ENCODE measurements around the gene UBE4A.
"Not testable (repeated sequence)": the region's sequence is repeated elsewhere in the genome, so short reads cannot be mapped to it uniquely, and the experiment has no call there.

Gene UBE4A

GRCh38 chr11:118382954-118383353 lies 23.6 kb downstream of the UBE4A start:
- no peak overlapping the region for H3K4me3 ChIP-seq (ENCODE audit: low read length)
- DNase-seq (ENCODE audit: low read depth, low spot score) = no peak

- H3K4me3 ChIP-seq (ENCODE audit: low read length) = no peak overlapping the region
- no peak for DNase-seq (ENCODE audit: low read depth, low spot score)
Measured at GRCh38 chr11:118383657-118384056, 24.3 kb downstream of the UBE4A start.

- peak; percentile 55 for DNase-seq (ENCODE audit: low read depth, low spot score)
- no peak overlapping the region for H3K4me3 ChIP-seq (ENCODE audit: low read length)
Measured at GRCh38 chr11:118396097-118396501, 36.7 kb downstream of the UBE4A start.

- DNase-seq (ENCODE audit: low read depth, low spot score) = no peak
- no peak overlapping the region for H3K4me3 ChIP-seq (ENCODE audit: low read length)
Measured at GRCh38 chr11:118397448-118397847, 38.0 kb downstream of the UBE4A start.

GRCh38 chr11:118398791-118399559 lies 39.6 kb downstream of the UBE4A start:
- H3K4me3 ChIP-seq (ENCODE audit: low read length) = no peak overlapping the region
- DNase-seq (ENCODE audit: low read depth, low spot score) = peak; percentile 80

- peak within 1 kb of the TSS; percentile 97 for H3K4me3 ChIP-seq (ENCODE audit: low read length)
- DNase-seq (ENCODE audit: low read depth, low spot score) = peak; percentile 92
Measured at GRCh38 chr11:118401151-118401879, 41.9 kb downstream of the UBE4A start, which contains the start of gene ATP5MG. Gene ATP5MG, plus strand, starts transcription at chr11:118401606. Its CDS starts 60 bp downstream, at chr11:118401666.

- H3K4me3 ChIP-seq (ENCODE audit: low read length) = peak overlapping the region; percentile 97
- no peak for DNase-seq (ENCODE audit: low read depth, low spot score)
Measured at GRCh38 chr11:118401880-118402590, 42.6 kb downstream of the UBE4A start.

- DNase-seq (ENCODE audit: low read depth, low spot score) = not testable (repeated sequence)
- H3K4me3 ChIP-seq (ENCODE audit: low read length) = peak overlapping the region; percentile 97
Measured at GRCh38 chr11:118402594-118402993, 43.2 kb downstream of the UBE4A start.

GRCh38 chr11:118406599-118407166 lies 47.3 kb downstream of the UBE4A start:
- H3K4me3 ChIP-seq (ENCODE audit: low read length) = no peak overlapping the region
- no peak for DNase-seq (ENCODE audit: low read depth, low spot score)

- no peak overlapping the region for H3K4me3 ChIP-seq (ENCODE audit: low read length)
- no peak for DNase-seq (ENCODE audit: low read depth, low spot score)
Measured at GRCh38 chr11:118410055-118410745, 50.8 kb downstream of the UBE4A start.

- no peak for DNase-seq (ENCODE audit: low read depth, low spot score)
- no peak overlapping the region for H3K4me3 ChIP-seq (ENCODE audit: low read length)
Measured at GRCh38 chr11:118411530-118411929, 52.1 kb downstream of the UBE4A start.

GRCh38 chr11:118412921-118413320 lies 53.5 kb downstream of the UBE4A start:
- DNase-seq (ENCODE audit: low read depth, low spot score) = no peak
- no peak overlapping the region for H3K4me3 ChIP-seq (ENCODE audit: low read length)

GRCh38 chr11:118415062-118415738 lies 55.8 kb downstream of the UBE4A start:
- no peak for DNase-seq (ENCODE audit: low read depth, low spot score)
- no peak overlapping the region for H3K4me3 ChIP-seq (ENCODE audit: low read length)

- no peak overlapping the region for H3K4me3 ChIP-seq (ENCODE audit: low read length)
- DNase-seq (ENCODE audit: low read depth, low spot score) = no peak
Measured at GRCh38 chr11:118415739-118416068, 56.3 kb downstream of the UBE4A start.

- H3K4me3 ChIP-seq (ENCODE audit: low read length) = not testable (repeated sequence)
Measured at GRCh38 chr11:118416900-118417299, 57.5 kb downstream of the UBE4A start.

GRCh38 chr11:118417801-118418200 lies 58.4 kb downstream of the UBE4A start:
- H3K4me3 ChIP-seq (ENCODE audit: low read length) = no peak overlapping the region
- DNase-seq (ENCODE audit: low read depth, low spot score) = no peak

More at GRCh38 chr11:118416900-118417299, 57.5 kb downstream of the UBE4A start:
- DNase-seq (ENCODE audit: low read depth, low spot score) = not testable (repeated sequence)

GRCh38 chr11:118418766-118419165 lies 59.4 kb downstream of the UBE4A start:
- H3K4me3 ChIP-seq (ENCODE audit: low read length) = no peak overlapping the region
- DNase-seq (ENCODE audit: low read depth, low spot score) = no peak

GRCh38 chr11:118427707-118428106 lies 68.3 kb downstream of the UBE4A start:
- no peak overlapping the region for H3K4me3 ChIP-seq (ENCODE audit: low read length)
- no peak for DNase-seq (ENCODE audit: low read depth, low spot score)
